Gastrocnemius medialis (tissue), 4 donors: ENCODE results near the gene STK39. TPM values are rescaled to one million over a fixed set of nuclear protein-coding genes. Genes with fewer than 3 reads are reported as not detected.

Experiments
- ATAC-seq, 2 donors: fragments of 150-250 bp; one replicate each; pipeline ENCODE4 v1.9.1; 2016
- DNase-seq, 2 donors: peaks; one replicate each; pipeline ENCODE4 v3.0.0-alpha.2; 2019
- H3K27ac ChIP-seq, 4 donors: fragments of 200-600 bp; sonication (generic); 1 replicate in 1 of 4; 2 replicates in 3 of 4; pipeline ENCODE4 v1.5.1; 2016 to 2018; ENCODE audit warnings: mild to moderate bottlenecking in 2 of 4, moderate library complexity in 1 of 4
- H3K27me3 ChIP-seq, 3 donors: fragments of 200-600 bp; sonication (generic) in 2 of 3; 1 replicate in 1 of 3; 2 replicates in 2 of 3; pipeline versions ENCODE4 v1.5.1 to v1.6.0; 2016 to 2019; ENCODE audit warnings: mild to moderate bottlenecking in 1 of 3, moderate library complexity in 1 of 3
- H3K36me3 ChIP-seq, 2 donors: fragments of 200-600 bp; sonication (generic) in 1 of 2; one replicate each; pipeline ENCODE4 v1.5.1; 2017 to 2018
- H3K4me1 ChIP-seq, 2 donors: fragments of 200-600 bp; sonication (generic) in 1 of 2; one replicate each; pipeline ENCODE4 v1.5.1; 2016 to 2017; ENCODE audit warnings: mild to moderate bottlenecking in 2 of 2
- H3K4me3 ChIP-seq, 4 donors: fragments of 200-600 bp; sonication (generic) in 3 of 4; 1 replicate in 1 of 4; 2 replicates in 3 of 4; pipeline ENCODE4 v1.5.1; 2016 to 2019; ENCODE audit warnings: mild to moderate bottlenecking in 2 of 4
- H3K9me3 ChIP-seq, 3 donors: fragments of 200-600 bp; sonication (generic) in 2 of 3; 1 replicate in 1 of 3; 2 replicates in 2 of 3; pipeline ENCODE4 v1.5.1; 2016 to 2019
- POLR2A ChIP-seq, 2 donors: fragments of 450-650 bp; IDR thresholded peaks; one replicate each; pipeline ENCODE4 v1.6.1; 2017; ENCODE audit warnings: antibody characterized with exemption in 2 of 2, mild to moderate bottlenecking in 2 of 2, moderate library complexity in 2 of 2
- in situ Hi-C, 4 donors: fragments of 200-750 bp; cut with MboI; loops; one replicate each; pipeline versions ENCODE4 v1.15.0 to v1.8.0; 2017; ENCODE audit warnings: low sequenced_read_pairs in 4 of 4
- intact Hi-C: fragments of 100-400 bp; cut with DNase I; formaldehyde crosslinking; loops from one replicate; pipeline ENCODE4 v1.15.1; 2023; ENCODE audit warnings: low total_unique reads
- total RNA-seq, 4 donors: library from RNA; depleted of rRNA; stranded (reverse); fragments of >200 nt; gene quantifications; one replicate each; pipeline versions ENCODE4 v1.1.0 to v1.2.3, GENCODE V29; 2016
- TF ChIP-seq, protein P1 (sequence below), 5 experiments: fragments of 450-650 bp in 3 of 5; fragments of 200-600 bp in 2 of 5; sonication (generic) in 2 of 5; IDR thresholded peaks in 4 of 5; conservative IDR thresholded peaks in 1 of 5; 1 replicate in 4 of 5; 2 replicates in 1 of 5; pipeline ENCODE4 v1.5.1; 2016 to 2019; ENCODE audit warnings: antibody characterized with exemption in 5 of 5, mild to moderate bottlenecking in 3 of 5, moderate library complexity in 3 of 5

STK39 gene
- total RNA-seq, 4 donors from 2014 or later: 0.66 to 2.9 (median 1.9) TPM

- Histone ChIP-seq H3K9me3 (no peaks in the 10 kb centered on the region), H3K4me1 (no peaks in the 10 kb centered on the region), H3K27ac (no peak overlapping the region), H3K4me3 (no peak overlapping the region), H3K27me3 (no peaks in the 10 kb centered on the region), H3K36me3 (no peaks in the 10 kb centered on the region)
- intact Hi-C loops: no loop called here
- DNase-seq (no peak), ATAC-seq (no peak)
- TF ChIP-seq POLR2A (IDR thresholded peaks at IDR 0.05): no peak
- TF ChIP-seq, protein P1, sequence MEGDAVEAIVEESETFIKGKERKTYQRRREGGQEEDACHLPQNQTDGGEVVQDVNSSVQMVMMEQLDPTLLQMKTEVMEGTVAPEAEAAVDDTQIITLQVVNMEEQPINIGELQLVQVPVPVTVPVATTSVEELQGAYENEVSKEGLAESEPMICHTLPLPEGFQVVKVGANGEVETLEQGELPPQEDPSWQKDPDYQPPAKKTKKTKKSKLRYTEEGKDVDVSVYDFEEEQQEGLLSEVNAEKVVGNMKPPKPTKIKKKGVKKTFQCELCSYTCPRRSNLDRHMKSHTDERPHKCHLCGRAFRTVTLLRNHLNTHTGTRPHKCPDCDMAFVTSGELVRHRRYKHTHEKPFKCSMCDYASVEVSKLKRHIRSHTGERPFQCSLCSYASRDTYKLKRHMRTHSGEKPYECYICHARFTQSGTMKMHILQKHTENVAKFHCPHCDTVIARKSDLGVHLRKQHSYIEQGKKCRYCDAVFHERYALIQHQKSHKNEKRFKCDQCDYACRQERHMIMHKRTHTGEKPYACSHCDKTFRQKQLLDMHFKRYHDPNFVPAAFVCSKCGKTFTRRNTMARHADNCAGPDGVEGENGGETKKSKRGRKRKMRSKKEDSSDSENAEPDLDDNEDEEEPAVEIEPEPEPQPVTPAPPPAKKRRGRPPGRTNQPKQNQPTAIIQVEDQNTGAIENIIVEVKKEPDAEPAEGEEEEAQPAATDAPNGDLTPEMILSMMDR (IDR thresholded peaks at IDR 0.05 in 4 of 5, conservative IDR thresholded peaks at IDR 0.05 in 1 of 5): no peak
- in situ Hi-C loops: no loop called here
Measured at GRCh38 chr2:168203762-168204693, 43.4 kb downstream of the STK39 start.

- Histone ChIP-seq H3K27me3 (no peaks in the 10 kb centered on the region), H3K9me3 (no peaks in the 10 kb centered on the region), H3K4me1 (no peaks in the 10 kb centered on the region), H3K4me3 (no peak overlapping the region), H3K36me3 (no peaks in the 10 kb centered on the region), H3K27ac (no peak overlapping the region)
- ATAC-seq (no peak), DNase-seq (no peak)
- no peak for TF ChIP-seq POLR2A (IDR thresholded peaks at IDR 0.05)
- TF ChIP-seq, protein P1 (IDR thresholded peaks at IDR 0.05 in 4 of 5, conservative IDR thresholded peaks at IDR 0.05 in 1 of 5): no peak
- intact Hi-C loops: no loop called here
- in situ Hi-C loops: no loop called here
Measured at GRCh38 chr2:168201584-168202116, 45.7 kb downstream of the STK39 start.

DNA sequence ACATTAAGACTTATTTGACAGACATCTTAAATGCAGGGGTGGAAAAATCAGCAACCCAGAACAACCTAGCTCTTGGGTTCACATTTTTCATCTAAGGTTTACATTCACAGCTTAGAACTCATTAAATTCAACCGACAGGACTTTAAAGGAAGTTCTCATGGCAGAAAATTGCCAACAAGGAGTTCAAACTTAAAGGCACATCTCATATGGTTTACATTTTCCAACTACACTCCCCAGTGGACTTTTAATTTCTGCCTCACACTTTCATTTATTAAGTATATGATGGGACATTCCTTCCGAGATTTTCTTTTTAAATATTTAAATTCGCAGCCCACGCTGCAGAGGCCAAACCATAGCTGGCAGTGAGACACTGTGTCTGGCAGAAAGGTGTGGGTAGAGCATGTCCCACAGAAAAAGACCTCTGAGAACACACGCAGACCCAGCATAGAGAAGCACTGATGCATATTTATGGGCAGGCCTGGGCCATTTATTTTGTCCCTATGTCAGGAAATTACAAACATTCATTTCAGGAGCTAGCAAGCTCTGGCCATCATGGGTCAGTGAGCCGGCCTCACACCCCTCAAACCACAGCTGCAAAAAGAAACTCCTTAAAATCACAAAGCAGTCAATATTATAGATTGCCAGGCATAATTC lies 46.3 kb downstream of the STK39 start:
- Histone ChIP-seq H3K36me3 (no peaks in the 10 kb centered on the region), H3K4me1 (no peaks in the 10 kb centered on the region), H3K27me3 (no peaks in the 10 kb centered on the region), H3K4me3 (no peak overlapping the region), H3K9me3 (no peaks in the 10 kb centered on the region), H3K27ac (no peak overlapping the region)
- in situ Hi-C loops: no loop called here
- DNase-seq (no peak), ATAC-seq (no peak)
- TF ChIP-seq, protein P1 (IDR thresholded peaks at IDR 0.05 in 4 of 5, conservative IDR thresholded peaks at IDR 0.05 in 1 of 5): no peak
- TF ChIP-seq POLR2A (IDR thresholded peaks at IDR 0.05): no peak
- intact Hi-C loops: no loop called here

DNA sequence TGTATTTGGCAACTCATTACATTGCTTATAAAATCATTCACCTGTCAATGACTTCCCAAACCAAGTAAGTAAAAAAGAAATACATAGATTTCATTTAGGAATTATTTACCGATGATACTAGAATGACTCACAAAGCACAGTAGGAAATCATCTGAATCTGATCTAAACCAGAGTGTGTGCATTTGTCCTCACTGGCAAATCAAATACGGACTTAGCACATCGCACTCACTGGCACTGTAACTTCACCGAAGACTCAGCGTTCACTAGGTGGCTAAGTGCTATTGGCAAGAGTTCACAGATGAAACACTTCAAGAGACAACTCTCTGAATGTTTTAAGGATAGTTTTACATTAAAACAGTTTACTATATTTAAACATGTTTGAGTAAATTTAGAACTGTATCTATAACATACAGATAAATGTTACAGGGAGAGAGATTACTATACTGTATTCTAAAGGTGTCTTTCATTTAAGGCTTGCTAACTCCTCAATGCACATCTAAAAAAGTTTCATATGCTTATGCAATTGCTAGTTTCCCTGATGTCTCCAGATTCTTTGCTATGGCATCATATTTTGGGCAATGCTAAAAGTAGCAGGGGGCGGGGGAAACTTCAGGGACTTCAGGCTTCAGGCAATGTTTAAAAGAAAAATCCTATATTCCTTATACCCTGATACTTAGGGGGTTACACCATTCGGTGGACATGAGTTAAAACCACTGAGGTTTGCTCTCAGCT lies 48.8 kb downstream of the STK39 start:
- no peak for DNase-seq
- H3K27ac ChIP-seq: no peak overlapping the region
- no peak for ATAC-seq
- H3K36me3 ChIP-seq: no peaks in the 10 kb centered on the region
- no peaks in the 10 kb centered on the region for H3K4me1 ChIP-seq
- no peaks in the 10 kb centered on the region for H3K27me3 ChIP-seq
- in situ Hi-C loops (no loop called here), intact Hi-C loops (no loop called here)
- TF ChIP-seq, protein P1 (IDR thresholded peaks at IDR 0.05 in 4 of 5, conservative IDR thresholded peaks at IDR 0.05 in 1 of 5): no peak
- no peak for TF ChIP-seq POLR2A (IDR thresholded peaks at IDR 0.05)
- H3K4me3 ChIP-seq: no peak overlapping the region
- H3K9me3 ChIP-seq: no peaks in the 10 kb centered on the region
